Smooth muscle cell (in vitro differentiated cells): Measurements from ENCODE around the gene NIPAL4. TPM values are rescaled to one million over a fixed set of nuclear protein-coding genes. Genes with fewer than 3 reads are reported as not detected.
"Not testable (repeated sequence)": the region's sequence is repeated elsewhere in the genome, so short reads cannot be mapped to it uniquely, and the experiment has no call there.

Source experiments
- DNase-seq: peaks from one replicate; lab custom pipeline; 2025; ENCODE audit not compliant: unreplicated experiment; lab: John Stamatoyannopoulos, UW
- H2AFZ ChIP-seq: fragments of 200-600 bp; sonication (generic); 2 replicates; pipeline ENCODE4 v1.6.0; 2016; ENCODE audit warnings: antibody characterized with exemption, low read depth, mild to moderate bottlenecking
- H3F3A ChIP-seq: fragments of 200-600 bp; sonication (generic); 2 replicates; pipeline ENCODE4 v1.6.0; 2017; ENCODE audit warnings: antibody characterized with exemption, low read depth
- H3K27ac ChIP-seq: fragments of 200-600 bp; sonication (generic); 2 replicates; pipeline ENCODE4 v1.5.1; 2016; ENCODE audit warnings: low read depth, mild to moderate bottlenecking
- H3K27me3 ChIP-seq: fragments of 200-600 bp; sonication (generic); 2 replicates; pipeline ENCODE4 v1.6.1; 2016; ENCODE audit warnings: low read depth, mild to moderate bottlenecking
- H3K36me3 ChIP-seq: fragments of 200-600 bp; sonication (generic); 2 replicates; pipeline ENCODE4 v1.5.1; 2016; ENCODE audit warnings: low read depth
- H3K4me1 ChIP-seq: fragments of 200-600 bp; sonication (generic); 2 replicates; pipeline ENCODE4 v1.5.1; 2016; ENCODE audit warnings: low read depth
- H3K4me2 ChIP-seq: fragments of 200-600 bp; sonication (generic); 2 replicates; pipeline ENCODE4 v1.6.0; 2016; ENCODE audit warnings: mild to moderate bottlenecking
- H3K4me3 ChIP-seq: fragments of 200-600 bp; sonication (generic); 2 replicates; pipeline ENCODE4 v1.5.1; 2016; ENCODE audit warnings: mild to moderate bottlenecking
- H3K79me2 ChIP-seq: fragments of 200-600 bp; sonication (generic); 2 replicates; pipeline ENCODE4 v1.6.0; 2016; ENCODE audit warnings: low read depth, mild to moderate bottlenecking
- H3K9ac ChIP-seq: fragments of 200-600 bp; sonication (generic); 2 replicates; pipeline ENCODE4 v1.6.0; 2016; ENCODE audit warnings: low read depth
- H3K9me3 ChIP-seq: fragments of 200-600 bp; sonication (generic); replicated peaks from 2 replicates; pipeline ENCODE4 v1.5.1; 2016; ENCODE audit warnings: low read depth
- H4K20me1 ChIP-seq: fragments of 200-600 bp; sonication (generic); 2 replicates; pipeline ENCODE4 v1.6.0; 2016; ENCODE audit warnings: low read depth
- CTCF ChIP-seq: fragments of 200-600 bp; sonication (generic); IDR thresholded peaks from 2 replicates; pipeline ENCODE4 v1.5.1; 2017; ENCODE audit warnings: borderline replicate concordance, mild to moderate bottlenecking, antibody characterized with exemption; ENCODE audit not compliant: insufficient read depth, poor library complexity, severe bottlenecking
- WGBS: methylation state at CpG from one replicate; pipeline ENCODE4 v1.1.7; 2016; ENCODE audit warnings: low lambda C conversion rate; 5-methylcytosine and 5-hydroxymethylcytosine counted together
- polyA plus RNA-seq: library from polyadenylated mRNA; unstranded; fragments of >200 nt; fragmentation: Nextera tagmentation; extraction: Ambion mirVana; gene quantifications from 2 replicates; pipeline ENCODE4 v1.2.1, GENCODE V29; 2016
- total RNA-seq: library from RNA; depleted of rRNA; stranded (reverse); fragments of >200 nt; gene quantifications from 2 replicates; pipeline ENCODE4 v1.2.3, GENCODE V29; 2014

Gene NIPAL4
- total RNA-seq: 3.5 and 6.9 TPM in 2 replicates
- polyA plus RNA-seq: 0.37 and 2.7 TPM in 2 replicates

DNA sequence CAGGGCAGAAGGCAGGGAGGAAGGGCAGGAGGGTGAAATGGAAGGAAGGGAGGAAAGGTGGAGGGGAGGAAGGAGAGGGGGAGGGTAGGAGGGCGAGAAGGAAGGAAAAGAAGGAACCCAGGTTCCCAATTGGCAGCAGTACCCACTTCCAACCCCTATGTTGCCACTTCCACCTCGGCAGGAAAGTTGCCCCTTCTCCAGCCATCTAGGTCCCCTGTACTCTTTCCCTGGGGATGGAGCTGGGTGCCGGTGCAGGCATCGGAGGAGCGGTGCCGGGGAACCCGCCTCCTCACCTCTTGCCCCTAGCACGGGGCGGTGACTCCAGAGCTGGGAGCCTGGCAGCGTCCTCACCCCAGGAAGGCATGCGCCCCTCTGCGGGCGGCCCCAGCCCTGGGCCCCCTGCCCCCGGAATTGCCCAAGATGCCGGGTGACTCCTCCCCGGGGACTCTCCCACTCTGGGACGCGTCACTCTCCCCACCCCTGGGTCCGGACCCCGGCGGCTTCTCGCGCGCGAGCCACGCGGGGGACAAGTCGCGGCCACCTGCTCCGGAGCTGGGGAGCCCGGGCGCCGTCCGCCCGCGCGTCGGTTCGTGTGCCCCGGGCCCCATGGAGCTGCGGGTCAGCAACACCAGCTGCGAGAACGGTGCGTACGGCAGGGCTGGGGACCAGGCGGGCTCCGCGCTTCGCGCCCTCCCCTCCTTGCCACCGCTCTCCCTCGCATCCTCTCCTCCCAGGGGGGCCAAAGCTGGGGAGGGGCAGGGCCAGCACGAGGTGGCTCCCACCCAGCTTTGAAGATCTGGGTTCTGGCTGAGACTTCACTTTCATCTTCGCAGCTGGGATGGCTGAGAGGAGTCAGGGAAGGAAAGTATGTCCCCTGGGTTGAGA lies at the start of gene NIPAL4:
TSS of gene NIPAL4 (plus strand) at position 499 of the 885 bp plus-strand sequence. CDS start at position 607, 108 bp downstream.
- Histone ChIP-seq H3K36me3 (no peaks in the 10 kb centered on the region), H2AFZ (peak within 1 kb of the TSS; percentile 44), H3F3A (no peaks in the 10 kb centered on the region), H3K4me2 (peak within 1 kb of the TSS; percentile 92), H3K79me2 (no peaks in the 10 kb centered on the region), H3K27ac (no peak within 1 kb of the TSS), H3K4me3 (peak within 1 kb of the TSS; percentile 57), H3K9me3 (no peaks in the 10 kb centered on the region), H3K9ac (peak within 1 kb of the TSS; percentile 32), H4K20me1 (no peaks in the 10 kb centered on the region), H3K4me1 (peaks cover 5% of the 10 kb centered on the region), H3K27me3 (no peaks in the 10 kb centered on the region)
- no peak for TF ChIP-seq CTCF
- WGBS: 4% methylated on average over 46 of the region's 54 CpGs
- DNase-seq: no peak

DNA sequence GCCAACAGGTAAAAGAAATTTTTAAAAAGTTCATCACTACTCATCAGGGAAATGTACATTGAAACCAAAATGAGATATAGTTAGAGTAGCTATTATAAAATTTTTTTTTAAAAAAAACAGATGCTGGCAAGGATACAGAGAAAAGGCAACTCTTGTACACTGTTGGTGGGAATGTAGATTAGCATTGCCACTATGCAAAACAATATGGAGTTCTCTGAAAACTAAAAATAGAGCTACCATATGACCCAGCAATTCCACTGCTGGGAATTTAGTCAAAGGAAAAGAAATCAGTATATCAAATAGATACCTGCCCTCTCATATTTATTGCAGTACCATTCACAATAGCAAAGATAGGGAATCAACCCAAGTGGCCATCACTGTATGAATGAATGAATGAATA lies 44.2 kb upstream of the NIPAL4 start:
- Histone ChIP-seq H3K4me3 (no peak overlapping the region), H3K36me3 (no peaks in the 10 kb centered on the region)

GRCh38 chr5:157419521-157419920 lies 40.5 kb upstream of the NIPAL4 start:
- H4K20me1 ChIP-seq, H2AFZ ChIP-seq, H3K4me1 ChIP-seq, H3F3A ChIP-seq, H3K9ac ChIP-seq, H3K4me2 ChIP-seq, H3K9me3 ChIP-seq, H3K79me2 ChIP-seq, H3K27ac ChIP-seq, H3K4me3 ChIP-seq, DNase-seq, H3K36me3 ChIP-seq, H3K27me3 ChIP-seq: not testable (repeated sequence)
- WGBS: 98% methylated on average over 11 of the region's 30 CpGs

More for the DNA sequence above, 44.2 kb upstream of the NIPAL4 start:
- no peaks in the 10 kb centered on the region for H3F3A ChIP-seq
- DNase-seq: no peak
- no peak overlapping the region for H2AFZ ChIP-seq
- TF ChIP-seq CTCF: no peak
- H3K9me3 ChIP-seq: no peaks in the 10 kb centered on the region
- H4K20me1 ChIP-seq: no peaks in the 10 kb centered on the region
- H3K9ac ChIP-seq: no peak overlapping the region
- H3K4me1 ChIP-seq: no peaks in the 10 kb centered on the region
- H3K27ac ChIP-seq: no peak overlapping the region
- no peaks in the 10 kb centered on the region for H3K79me2 ChIP-seq
- no peaks in the 10 kb centered on the region for H3K27me3 ChIP-seq
- H3K4me2 ChIP-seq: no peak overlapping the region

DNA sequence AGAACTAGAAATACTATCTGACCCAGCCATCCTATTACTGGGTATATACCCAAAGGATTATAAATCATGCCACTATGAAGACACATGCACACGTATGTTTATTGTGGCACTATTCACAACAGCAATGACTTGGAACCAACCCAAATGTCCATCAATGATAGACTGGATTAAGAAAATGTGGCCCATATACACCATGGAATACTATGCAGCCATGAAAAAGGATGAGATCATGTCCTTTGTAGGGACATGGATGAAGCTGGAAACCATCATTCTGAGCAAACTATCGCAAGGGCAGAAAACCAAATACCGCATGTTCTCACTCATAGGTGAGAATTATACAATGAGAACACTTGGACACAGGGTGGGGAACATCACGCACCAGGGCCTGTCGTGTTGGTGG lies 30.1 kb upstream of the NIPAL4 start:
- 93% methylated on average over 5 of the region's 5 CpGs for WGBS

More for the DNA sequence above, 30.1 kb upstream of the NIPAL4 start:
- H3K9me3 ChIP-seq, H3K27me3 ChIP-seq, H3K4me1 ChIP-seq, H3K4me2 ChIP-seq, H3K27ac ChIP-seq, H3K9ac ChIP-seq, H3K36me3 ChIP-seq, H3K4me3 ChIP-seq, H2AFZ ChIP-seq, H4K20me1 ChIP-seq, DNase-seq, H3K79me2 ChIP-seq, H3F3A ChIP-seq: not testable (repeated sequence)
